H1 (cell line): ENCODE measurements around the gene DESI1. TPM values are rescaled to one million over a fixed set of nuclear protein-coding genes. Genes with fewer than 3 reads are reported as not detected.

Experiments
- MAFK ChIP-seq: IDR thresholded peaks from 2 replicates; pipeline ENCODE4 v1.6.1; 2012; ENCODE audit warnings: low read depth, mild to moderate bottlenecking, improper control_type of control experiment, low read length
- polyA plus RNA-seq, 7 experiments: library from polyadenylated mRNA; depleted of rRNA in 3 of 7; stranded (reverse) in 5 of 7; unstranded in 2 of 7; fragments of >200 nt in 5 of 7; fragments of 200-250 nt in 2 of 7; gene quantifications; 1 replicate in 5 of 7; 2 replicates in 1 of 7; 4 replicates in 1 of 7; pipeline versions ENCODE4 v1.2.1 to v1.2.3, GENCODE V29; 2011 to 2013; ENCODE audit warnings: missing spikeins in 2 of 7, mixed read lengths in 2 of 7
- total RNA-seq: library from RNA; stranded (reverse); fragmentation: NEBNext Ultra II Directional; extraction: Animal tissue kit (Norgen Biotek cat#: 25700); gene quantifications from 2 replicates; pipeline ENCODE4 v1.2.1, GENCODE V29; 2021

DESI1 gene
- total and polyA plus RNA-seq, 2 of the 8 experiments (the other 6 are each of a cell fraction or from before 2014, with no cell fraction given), result 27.6 to 34.3 TPM

DNA sequence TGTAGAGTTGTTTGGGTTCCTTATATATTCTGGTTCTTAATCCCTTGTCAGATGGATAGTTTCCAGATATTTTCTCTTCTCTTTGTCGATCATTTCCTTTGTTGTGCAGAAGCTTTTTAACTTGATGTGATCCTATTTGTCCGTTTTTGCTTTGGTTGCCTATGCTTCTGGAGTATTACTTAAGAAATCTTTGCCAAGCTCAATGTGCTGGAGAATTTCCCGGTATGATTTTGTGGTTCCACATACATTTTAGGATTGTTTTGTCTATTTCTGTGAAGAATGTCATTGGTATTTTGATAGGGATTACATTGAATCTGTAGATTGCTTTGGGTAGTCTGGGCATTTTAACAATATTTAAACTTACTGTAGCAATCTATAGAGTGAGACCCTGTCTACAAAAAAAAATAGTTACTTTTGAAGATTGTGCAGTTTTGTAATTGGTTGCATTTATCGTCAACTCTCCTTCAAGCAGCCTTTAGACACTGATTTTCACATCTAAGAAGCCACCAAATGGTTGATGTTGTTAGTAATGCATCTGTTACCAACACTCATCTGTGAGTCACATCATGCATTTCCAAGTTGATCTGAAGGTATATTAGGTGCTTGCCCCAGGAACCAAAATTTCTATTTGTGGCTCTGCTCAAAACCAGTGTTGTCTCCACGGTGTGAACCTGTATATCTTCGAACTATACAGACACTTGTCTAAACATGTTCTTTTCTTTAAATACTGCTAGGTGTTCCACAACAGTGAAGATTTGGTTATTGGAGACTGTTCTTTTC lies 21.7 kb upstream of the DESI1 start (continued):
- no peak for TF ChIP-seq MAFK
